Smooth muscle cell (in vitro differentiated cells): Measurements from ENCODE around the gene SLC8B1. TPM values are rescaled to one million over a fixed set of nuclear protein-coding genes. Genes with fewer than 3 reads are reported as not detected.
A peak's percentile ranks its signal among the peaks of the same experiment; 100 is the strongest.

ENCODE experiments used
- DNase-seq: peaks from one replicate; lab custom pipeline; 2025; ENCODE audit not compliant: unreplicated experiment; lab: John Stamatoyannopoulos, UW
- H2AFZ ChIP-seq: fragments of 200-600 bp; sonication (generic); 2 replicates; pipeline ENCODE4 v1.6.0; 2016; ENCODE audit warnings: antibody characterized with exemption, low read depth, mild to moderate bottlenecking
- H3F3A ChIP-seq: fragments of 200-600 bp; sonication (generic); 2 replicates; pipeline ENCODE4 v1.6.0; 2017; ENCODE audit warnings: antibody characterized with exemption, low read depth
- H3K27ac ChIP-seq: fragments of 200-600 bp; sonication (generic); 2 replicates; pipeline ENCODE4 v1.5.1; 2016; ENCODE audit warnings: low read depth, mild to moderate bottlenecking
- H3K27me3 ChIP-seq: fragments of 200-600 bp; sonication (generic); 2 replicates; pipeline ENCODE4 v1.6.1; 2016; ENCODE audit warnings: low read depth, mild to moderate bottlenecking
- H3K36me3 ChIP-seq: fragments of 200-600 bp; sonication (generic); 2 replicates; pipeline ENCODE4 v1.5.1; 2016; ENCODE audit warnings: low read depth
- H3K4me1 ChIP-seq: fragments of 200-600 bp; sonication (generic); 2 replicates; pipeline ENCODE4 v1.5.1; 2016; ENCODE audit warnings: low read depth
- H3K4me2 ChIP-seq: fragments of 200-600 bp; sonication (generic); 2 replicates; pipeline ENCODE4 v1.6.0; 2016; ENCODE audit warnings: mild to moderate bottlenecking
- H3K4me3 ChIP-seq: fragments of 200-600 bp; sonication (generic); 2 replicates; pipeline ENCODE4 v1.5.1; 2016; ENCODE audit warnings: mild to moderate bottlenecking
- H3K79me2 ChIP-seq: fragments of 200-600 bp; sonication (generic); 2 replicates; pipeline ENCODE4 v1.6.0; 2016; ENCODE audit warnings: low read depth, mild to moderate bottlenecking
- H3K9ac ChIP-seq: fragments of 200-600 bp; sonication (generic); 2 replicates; pipeline ENCODE4 v1.6.0; 2016; ENCODE audit warnings: low read depth
- H3K9me3 ChIP-seq: fragments of 200-600 bp; sonication (generic); replicated peaks from 2 replicates; pipeline ENCODE4 v1.5.1; 2016; ENCODE audit warnings: low read depth
- H4K20me1 ChIP-seq: fragments of 200-600 bp; sonication (generic); 2 replicates; pipeline ENCODE4 v1.6.0; 2016; ENCODE audit warnings: low read depth
- CTCF ChIP-seq: fragments of 200-600 bp; sonication (generic); IDR thresholded peaks from 2 replicates; pipeline ENCODE4 v1.5.1; 2017; ENCODE audit warnings: borderline replicate concordance, mild to moderate bottlenecking, antibody characterized with exemption; ENCODE audit not compliant: insufficient read depth, poor library complexity, severe bottlenecking
- WGBS: methylation state at CpG from one replicate; pipeline ENCODE4 v1.1.7; 2016; ENCODE audit warnings: low lambda C conversion rate; 5-methylcytosine and 5-hydroxymethylcytosine counted together
- polyA plus RNA-seq: library from polyadenylated mRNA; unstranded; fragments of >200 nt; fragmentation: Nextera tagmentation; extraction: Ambion mirVana; gene quantifications from 2 replicates; pipeline ENCODE4 v1.2.1, GENCODE V29; 2016
- total RNA-seq: library from RNA; depleted of rRNA; stranded (reverse); fragments of >200 nt; gene quantifications from 2 replicates; pipeline ENCODE4 v1.2.3, GENCODE V29; 2014

Gene SLC8B1
- 14.3 and 17.5 TPM in 2 replicates for total RNA-seq
- polyA plus RNA-seq: 11.8 and 13.8 TPM in 2 replicates

- Histone ChIP-seq H3K4me2 (peak within 1 kb of the TSS; percentile 91), H2AFZ (peak within 1 kb of the TSS; percentile 80), H3K36me3 (no peaks in the 10 kb centered on the region), H3K27ac (no peak within 1 kb of the TSS), H3K4me1 (no peaks in the 10 kb centered on the region), H3K9me3 (no peaks in the 10 kb centered on the region), H3F3A (no peaks in the 10 kb centered on the region), H3K79me2 (no peaks in the 10 kb centered on the region), H3K4me3 (peak within 1 kb of the TSS; percentile 77), H3K9ac (peak within 1 kb of the TSS; percentile 59), H4K20me1 (no peaks in the 10 kb centered on the region), H3K27me3 (no peaks in the 10 kb centered on the region)
- WGBS: 2% methylated on average over 59 of the region's 62 CpGs
- TF ChIP-seq CTCF: no peak
- DNase-seq: peak; percentile 69
Measured at GRCh38 chr12:113334786-113335539, at the start of gene SLC8B1. SLC8B1 (minus strand) TSS chr12:113335109; CDS start chr12:113332878, 2,231 bp downstream.

GRCh38 chr12:113382206-113382605, 47.3 kb upstream of the SLC8B1 start:
- no peaks in the 10 kb centered on the region for H3F3A ChIP-seq
- H3K27me3 ChIP-seq: no peaks in the 10 kb centered on the region
- DNase-seq: no peak
- no peaks in the 10 kb centered on the region for H3K4me1 ChIP-seq
- TF ChIP-seq CTCF: no peak
- no peaks in the 10 kb centered on the region for H3K36me3 ChIP-seq
- no peaks in the 10 kb centered on the region for H3K9me3 ChIP-seq
- no peaks in the 10 kb centered on the region for H4K20me1 ChIP-seq
- H2AFZ ChIP-seq: no peak overlapping the region
- H3K27ac ChIP-seq: no peak overlapping the region
- no peaks in the 10 kb centered on the region for H3K79me2 ChIP-seq
- H3K4me3 ChIP-seq: no peak overlapping the region
- H3K4me2 ChIP-seq: no peak overlapping the region
- H3K9ac ChIP-seq: no peak overlapping the region
- 95% methylated on average over 4 of the region's 4 CpGs for WGBS

- H3K4me1 ChIP-seq: no peaks in the 10 kb centered on the region
- DNase-seq: no peak
Measured at GRCh38 chr12:113381220-113381619, 46.3 kb upstream of the SLC8B1 start.

More at GRCh38 chr12:113381220-113381619, 46.3 kb upstream of the SLC8B1 start:
- H3K4me3 ChIP-seq: no peak overlapping the region
- no peak overlapping the region for H2AFZ ChIP-seq
- no peaks in the 10 kb centered on the region for H3K36me3 ChIP-seq
- 89% methylated on average over 10 of the region's 11 CpGs for WGBS
- no peaks in the 10 kb centered on the region for H3K9me3 ChIP-seq
- TF ChIP-seq CTCF: no peak
- no peak overlapping the region for H3K27ac ChIP-seq
- H3K27me3 ChIP-seq: no peaks in the 10 kb centered on the region
- H3K4me2 ChIP-seq: no peak overlapping the region
- no peaks in the 10 kb centered on the region for H3F3A ChIP-seq
- H4K20me1 ChIP-seq: no peaks in the 10 kb centered on the region
- no peak overlapping the region for H3K9ac ChIP-seq
- H3K79me2 ChIP-seq: no peaks in the 10 kb centered on the region
